Measurements from ENCODE around the gene TRPC3.

The TRPC3 gene

DNA sequence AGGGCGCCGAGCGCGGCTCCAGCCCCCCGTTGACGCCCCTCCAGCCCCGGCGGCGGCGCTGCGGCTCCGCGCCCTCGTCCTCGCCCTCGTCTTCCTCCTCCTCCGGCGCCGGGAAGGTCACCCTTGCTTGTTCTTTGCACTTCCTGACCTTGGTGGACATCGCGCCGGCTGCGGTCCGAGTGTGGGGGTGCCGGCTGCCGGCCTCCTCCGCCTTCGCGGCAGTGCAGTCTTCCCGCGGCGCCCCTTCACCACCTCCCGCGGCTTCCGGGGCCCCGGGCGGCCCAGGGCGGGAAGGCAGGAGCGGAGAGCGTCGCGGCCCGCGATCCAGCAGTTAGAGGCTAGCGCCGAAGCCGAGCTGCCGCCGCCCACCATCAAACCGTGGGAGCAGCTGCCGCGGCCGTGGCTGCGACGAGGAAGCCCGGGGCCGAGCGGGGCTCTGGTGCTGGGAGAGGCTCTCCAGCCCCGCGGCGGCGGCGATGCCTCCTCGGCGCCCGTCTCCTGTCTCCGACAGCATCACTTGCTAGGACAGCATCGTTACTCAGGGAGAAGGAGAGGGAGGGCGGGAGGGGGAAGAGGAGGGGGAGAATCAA, at the start of gene TRPC3:
Gene TRPC3 (minus strand): TSS at position 540 of the 590 bp plus-strand sequence. CDS start 380 bp downstream, at position 160.
- DNase-seq (ENCODE audit: low read depth in 2 of 2), result no peak

GRCh38 chr4:122000849-122001248, 49.0 kb upstream of the TRPC3 start:
- DNase-seq (ENCODE audit: low read depth in 2 of 2), result no peak

DNA sequence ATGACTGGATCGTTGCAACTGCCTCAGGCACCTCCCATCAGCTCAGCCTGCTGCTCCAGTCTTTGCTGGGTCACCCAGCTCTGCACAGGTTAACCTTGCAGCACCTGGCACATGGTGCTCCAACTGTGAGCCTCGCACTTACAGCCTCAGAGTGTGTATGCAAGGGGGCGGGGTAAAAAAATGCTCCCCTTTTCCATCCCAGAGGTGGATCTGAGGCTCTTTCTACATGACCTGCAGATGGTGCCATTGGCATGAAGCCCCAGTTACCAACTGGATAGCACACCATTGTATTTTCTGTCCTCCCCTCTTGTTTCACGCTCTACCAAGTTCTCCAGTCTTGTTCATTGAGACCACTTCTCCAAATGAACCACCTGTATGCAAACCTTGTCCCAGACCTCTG, 46.2 kb upstream of the TRPC3 start:
- no peak for DNase-seq (ENCODE audit: low read depth in 2 of 2)

GRCh38 chr4:121995790-121996537, 44.1 kb upstream of the TRPC3 start:
- no peak for DNase-seq (ENCODE audit: low read depth in 2 of 2)

- DNase-seq (ENCODE audit: low read depth in 2 of 2), result no peak
Measured at GRCh38 chr4:121991968-121992367, 40.1 kb upstream of the TRPC3 start.

DNA sequence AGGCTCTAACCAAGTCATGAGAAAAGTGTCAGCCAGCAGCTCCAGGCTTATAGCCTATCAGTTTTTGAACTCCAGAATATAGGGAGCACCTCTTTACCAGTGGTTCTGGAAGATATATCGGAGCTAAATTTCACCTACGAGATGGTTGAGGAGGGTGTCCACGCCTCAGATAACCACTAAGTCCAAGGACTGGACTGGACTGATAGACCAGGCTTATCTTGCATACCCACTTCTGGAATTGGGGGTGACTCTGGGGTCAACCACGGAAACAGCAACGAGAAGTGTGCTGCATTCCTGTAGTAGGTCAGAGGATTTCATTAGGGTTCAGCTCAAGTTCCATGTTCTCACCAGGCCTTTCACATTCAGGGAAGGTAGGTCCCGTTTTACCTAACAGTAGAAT, 38.6 kb upstream of the TRPC3 start:
- DNase-seq (ENCODE audit: low read depth in 2 of 2), result no peak

DNA sequence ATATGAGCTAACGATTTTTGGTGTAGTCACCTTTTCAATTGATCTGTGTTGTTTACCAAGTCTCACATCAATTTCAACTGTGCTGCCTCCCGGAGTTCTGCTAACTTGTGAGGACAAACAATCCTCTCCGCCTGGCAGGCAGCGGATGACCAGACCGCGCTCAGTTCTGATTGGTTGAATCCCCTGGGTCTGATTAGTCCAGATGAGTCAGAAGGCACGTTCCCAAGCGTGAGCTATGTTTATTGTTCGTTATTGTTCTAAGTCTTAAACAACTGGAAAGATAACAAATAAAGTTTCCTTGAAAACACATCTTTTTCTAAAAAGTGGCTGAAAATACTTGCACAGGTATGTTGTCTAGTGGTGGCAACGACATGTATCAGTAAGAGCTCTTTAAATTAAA, 37.9 kb upstream of the TRPC3 start:
- no peak for DNase-seq (ENCODE audit: low read depth in 2 of 2)

- DNase-seq (ENCODE audit: low read depth in 2 of 2), result no peak
Measured at GRCh38 chr4:121988950-121989349, 37.1 kb upstream of the TRPC3 start.

DNA sequence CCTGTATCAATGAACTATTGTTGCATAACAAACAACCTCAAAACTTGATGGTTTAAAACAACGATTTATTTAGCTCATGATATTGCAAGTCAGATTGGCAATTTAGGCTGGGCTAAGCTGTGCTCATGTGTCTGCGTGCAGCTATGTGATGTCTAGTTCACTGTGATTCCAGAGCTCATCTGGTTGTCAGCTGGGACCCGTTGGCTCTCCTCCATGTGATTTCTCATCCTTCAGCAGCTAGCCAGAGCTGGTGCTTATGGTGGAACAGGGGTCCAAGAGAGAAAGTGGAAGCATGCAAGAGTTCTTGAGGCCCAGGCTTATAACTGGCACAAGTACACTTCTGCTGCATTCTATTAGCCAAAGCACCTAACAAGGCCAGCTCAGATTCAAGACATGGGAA, 28.8 kb upstream of the TRPC3 start:
- DNase-seq (ENCODE audit: low read depth in 2 of 2), result no peak

GRCh38 chr4:121978172-121978516, 26.3 kb upstream of the TRPC3 start:
- DNase-seq (ENCODE audit: low read depth in 2 of 2), result no peak

DNA sequence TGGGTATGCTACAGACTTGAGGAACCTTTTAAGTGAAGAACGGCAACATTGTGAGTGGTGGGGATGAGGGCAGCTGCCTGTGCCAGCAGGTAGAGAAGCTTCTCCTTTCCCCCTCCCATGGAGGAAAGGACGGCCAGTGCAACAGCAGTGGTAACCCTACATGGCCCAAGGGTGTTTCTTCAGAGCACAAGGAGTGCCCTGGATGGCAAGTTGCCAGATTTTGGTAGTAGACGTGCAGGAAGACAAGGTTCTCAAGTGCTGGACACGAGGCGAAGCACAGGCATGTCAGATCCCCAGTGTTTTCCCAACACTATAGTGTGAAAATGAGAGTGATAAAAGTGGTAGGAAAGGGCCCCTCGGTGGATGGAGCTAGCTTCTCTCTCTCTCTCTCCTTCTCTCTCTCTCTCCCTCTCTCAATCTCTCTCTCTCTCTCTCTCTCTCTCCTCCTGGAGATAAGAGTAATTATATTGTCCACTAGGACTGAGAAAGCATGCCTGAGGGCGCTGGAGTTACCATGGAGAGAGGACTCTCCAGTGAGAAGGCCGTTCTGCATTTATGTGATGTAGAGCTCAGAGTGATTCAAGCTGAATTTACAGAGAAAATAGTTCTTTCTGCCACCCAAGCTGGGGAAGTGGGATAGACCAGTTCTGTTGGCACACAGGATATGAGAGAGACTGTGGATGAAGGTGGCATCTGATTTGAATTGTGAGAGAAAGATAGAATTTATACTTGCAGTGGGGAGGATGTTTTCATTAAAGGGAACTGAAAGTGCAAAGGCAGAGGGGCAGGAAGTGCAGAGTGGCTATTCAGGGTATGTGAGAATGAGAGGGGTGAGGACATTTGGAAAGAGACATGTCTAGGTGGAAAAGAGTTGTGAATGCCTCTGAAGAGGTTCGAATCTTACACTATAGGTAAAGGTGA, 25.7 kb upstream of the TRPC3 start:
- DNase-seq (ENCODE audit: low read depth in 2 of 2), result no peak

DNA sequence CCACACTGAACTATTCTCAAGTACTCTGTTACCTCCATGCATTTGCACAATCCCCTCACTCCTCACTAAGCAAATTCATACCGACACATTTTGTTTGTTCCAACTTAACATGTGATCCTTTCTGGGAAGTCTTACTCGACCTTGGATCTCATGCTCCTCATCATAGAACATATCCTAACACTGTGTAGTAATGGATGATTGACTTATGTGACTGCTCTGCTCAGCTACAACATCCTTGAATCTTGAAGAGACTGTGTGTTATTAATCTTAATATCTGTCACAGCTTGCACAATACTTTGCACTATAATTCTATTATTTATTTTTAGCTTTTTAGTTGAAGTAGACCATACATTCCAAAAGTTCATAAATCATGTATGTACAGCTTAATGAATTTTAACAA, 23.9 kb upstream of the TRPC3 start:
- DNase-seq (ENCODE audit: low read depth in 2 of 2), result no peak

- no peak for DNase-seq (ENCODE audit: low read depth in 2 of 2)
Measured at GRCh38 chr4:121973816-121974215, 22.0 kb upstream of the TRPC3 start.

- DNase-seq (ENCODE audit: low read depth in 2 of 2), result no peak
Measured at GRCh38 chr4:121968859-121969258, 17.0 kb upstream of the TRPC3 start.

- DNase-seq (ENCODE audit: low read depth in 2 of 2), result no peak
Measured at GRCh38 chr4:121964958-121965357, 13.1 kb upstream of the TRPC3 start.

GRCh38 chr4:121960818-121961217, 9.0 kb upstream of the TRPC3 start:
- no peak for DNase-seq (ENCODE audit: low read depth in 2 of 2)

DNA sequence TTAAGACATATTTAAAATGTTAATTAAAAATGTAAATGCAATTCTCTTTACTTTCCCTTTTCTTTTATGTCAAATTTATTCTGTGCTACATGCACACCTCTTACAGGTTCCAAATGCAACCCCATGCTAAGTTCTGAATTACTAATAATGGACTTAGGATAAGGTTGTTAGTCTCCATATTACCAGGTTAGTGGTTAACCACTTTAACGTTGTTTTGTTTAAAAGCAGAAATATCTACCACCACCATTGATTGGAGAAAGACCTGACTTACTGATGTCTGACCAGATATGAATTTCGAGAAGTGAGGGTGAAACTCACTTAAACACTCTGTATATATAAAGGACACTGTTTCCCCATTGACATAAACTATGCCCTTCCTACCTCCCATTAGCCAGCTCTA, 6.9 kb upstream of the TRPC3 start:
- no peak for DNase-seq (ENCODE audit: low read depth in 2 of 2)

DNA sequence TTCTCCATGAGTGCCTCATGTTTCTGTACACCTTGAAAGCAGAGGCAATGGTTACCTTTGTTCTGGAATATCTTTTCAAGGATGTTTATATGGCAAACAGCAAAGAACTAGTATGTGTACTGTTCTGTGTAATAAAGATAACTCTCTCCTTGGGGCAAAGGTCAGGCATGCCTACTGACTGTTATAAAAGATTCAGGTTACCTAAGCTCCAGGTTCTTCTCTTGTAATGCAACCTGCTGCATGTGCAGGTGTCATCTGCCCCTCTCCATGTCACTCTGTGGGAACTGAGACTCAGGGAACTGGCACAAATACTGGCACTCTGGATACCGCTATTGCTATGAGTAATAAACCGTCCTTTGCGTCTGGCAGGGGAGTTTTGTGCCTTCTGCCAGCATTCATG, 5.4 kb upstream of the TRPC3 start:
- DNase-seq (ENCODE audit: low read depth in 2 of 2), result no peak

DNA sequence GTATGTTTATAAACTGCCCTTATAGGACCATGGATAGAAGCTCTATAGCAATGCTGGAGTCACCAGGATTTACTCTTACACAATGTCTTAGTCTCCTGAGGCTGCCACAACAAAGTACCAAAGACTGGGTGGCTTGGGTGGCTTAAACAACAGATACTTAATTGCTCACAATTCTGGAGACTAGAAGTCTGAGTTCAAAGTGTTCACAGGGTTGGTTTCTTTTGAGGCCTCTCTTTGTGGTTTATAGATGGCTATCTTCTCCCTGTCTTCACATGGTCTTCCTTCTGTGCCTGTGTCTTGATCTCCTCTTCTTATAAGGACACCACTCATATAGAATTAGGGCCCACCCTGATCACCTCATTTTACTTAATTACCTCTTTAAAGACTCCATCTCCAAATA, 2.0 kb upstream of the TRPC3 start:
- DNase-seq (ENCODE audit: low read depth in 2 of 2), result no peak

DNA sequence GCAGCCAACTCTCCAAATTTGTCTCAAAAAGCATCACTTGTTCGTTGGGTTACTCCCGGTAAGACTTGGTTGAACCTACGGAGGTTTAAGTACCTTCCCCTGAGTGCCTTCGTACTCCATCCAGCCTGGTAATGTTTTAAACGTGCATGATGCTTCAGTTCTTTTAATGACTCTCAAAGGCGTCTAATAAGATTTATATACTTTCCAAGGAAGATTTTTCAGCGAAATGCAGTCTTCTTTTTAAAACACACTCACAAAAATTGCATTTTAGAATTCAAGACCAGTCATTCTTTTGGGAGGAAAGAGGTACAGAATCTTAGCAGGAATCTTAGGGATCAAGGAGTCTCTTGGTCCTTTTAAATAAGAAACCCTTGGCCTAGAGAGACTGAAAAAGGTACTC, 430 bp upstream of the TRPC3 start:
- DNase-seq (ENCODE audit: low read depth in 2 of 2), result no peak

DNA sequence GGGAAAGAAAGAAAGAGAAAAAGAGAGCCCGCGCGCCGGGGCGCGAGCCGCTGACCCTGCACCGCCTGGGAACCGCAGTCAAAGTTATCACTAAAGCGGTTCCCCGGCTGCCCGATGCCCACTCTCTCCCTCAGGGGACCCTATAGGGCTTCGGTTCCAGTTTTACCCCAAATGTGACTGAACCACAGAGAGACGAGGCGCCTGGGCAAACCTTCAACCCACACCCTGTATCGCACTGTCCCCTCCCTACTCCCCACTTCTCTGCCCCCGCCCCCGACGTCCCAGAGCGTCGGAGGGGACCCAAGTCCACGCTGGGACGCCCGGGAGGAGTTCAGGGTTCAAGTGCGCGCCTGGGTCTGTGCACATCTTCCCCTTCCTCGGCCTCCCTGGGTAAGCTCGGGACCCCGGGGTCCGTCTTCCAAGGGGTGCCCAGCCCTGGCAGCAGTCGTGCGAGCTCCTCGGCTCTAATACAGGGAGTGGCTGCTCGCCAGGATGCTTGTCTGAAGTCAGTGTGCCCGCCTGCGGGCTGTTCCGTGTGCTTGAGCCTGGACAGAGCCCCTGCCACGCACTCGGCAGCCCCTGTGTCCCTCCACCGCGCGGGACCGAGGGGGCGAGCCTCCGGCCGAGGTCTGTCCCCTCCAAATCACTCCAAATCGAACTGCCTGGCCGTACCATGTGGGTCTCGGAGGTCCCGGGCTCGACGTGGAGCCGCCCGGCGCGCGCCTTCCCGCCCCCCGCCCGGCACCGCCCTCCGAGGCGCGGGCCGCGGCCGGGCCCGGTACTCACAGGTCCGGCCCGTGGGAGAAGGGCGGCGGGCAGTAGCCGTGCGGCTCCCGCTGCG, 960 bp downstream of the TRPC3 start:
- DNase-seq (ENCODE audit: low read depth in 2 of 2), result no peak

GRCh38 chr4:121950212-121950679, 1.6 kb downstream of the TRPC3 start:
- peak; percentile 65 to 71 for DNase-seq (ENCODE audit: low read depth in 2 of 2)

Measured in activated CD8-positive, alpha-beta memory T cell treated with anti-CD3 and anti-CD28 coated beads for 4 hours (primary cell).